ENCODE measurements around the gene RIMBP2. TPM values are rescaled to one million over a fixed set of nuclear protein-coding genes. Genes with fewer than 3 reads are reported as not detected.

RIMBP2 gene
- total and polyA plus RNA-seq, 9 of the 15 experiments (the other 6 are each of a cell fraction or from before 2014, with no cell fraction given), result not detected

- no peaks in the 10 kb centered on the region for H3K36me3 ChIP-seq (ENCODE audit: control insufficient read depth, insufficient read depth, low read length)
- WGBS (ENCODE audit: insufficient coverage, low coverage, missing lambda C conversion rate), result 2% methylated on average over 5 of the region's 5 CpGs
- no TSS peak for BruUV-seq (replicated peaks)
- ATAC-seq (no peak), FAIRE-seq (no peak), DNase-seq (ENCODE audit: extremely low read depth in 1 of 4, low spot score in 3 of 4) (no peak)
- ChIA-PET POLR2A (no interaction called here), CTCF (ENCODE audit: low intra/inter-chr PET ratio) (no interaction called here)
- no peak overlapping the region for H3K27ac ChIP-seq (ENCODE audit: extremely low read depth, low read depth, low read length)
- no peaks in the 10 kb centered on the region for H3K4me1 ChIP-seq (replicated peaks in 1 of 2; ENCODE audit: control insufficient read depth in 2 of 2, insufficient read depth in 2 of 2, low read length in 2 of 2)
- 0 out of 2 replicates have a peak, but pooled peaks have one; percentile 3 for TF ChIP-seq CREM (IDR thresholded peaks at IDR 0.05; ENCODE audit: low read depth)
- TF ChIP-seq IRF9 (tag; IDR thresholded peaks at IDR 0.05), result 0 out of 2 replicates have a peak, but pooled peaks have one; percentile 67
- TF ChIP-seq U2AF2 (optimal IDR thresholded peaks at IDR 0.05; ENCODE audit: low read depth, low read length), result no peak
- 0 out of 2 replicates have a peak, but pooled peaks have one; percentile 21 for TF ChIP-seq ATF7 (IDR thresholded peaks at IDR 0.05)
- TF ChIP-seq TSC22D4 (tag; IDR thresholded peaks at IDR 0.05), result peak; percentile 72; the same call in 1 of the 2 replicates
- no peak for TF ChIP-seq ZNF445 (CRISPR knock-in tag; IDR thresholded peaks at IDR 0.05; ENCODE audit: low read depth)
- no peak for TF ChIP-seq CLOCK (CRISPR knock-in tag; IDR thresholded peaks at IDR 0.05; ENCODE audit: borderline replicate concordance)
- no peak for TF ChIP-seq TCF7 (IDR thresholded peaks at IDR 0.05; ENCODE audit: borderline replicate concordance)
- TF ChIP-seq ATF1 (CRISPR knock-in tag; IDR thresholded peaks at IDR 0.05), result no peak
- TF ChIP-seq ATF1 (tag; IDR thresholded peaks at IDR 0.05), result peak; percentile 58; the same call in 1 of the 2 replicates
- TF ChIP-seq CEBPB (tag; IDR thresholded peaks at IDR 0.05), result peak; percentile 73
- TF ChIP-seq NCOA2 (IDR thresholded peaks at IDR 0.05; ENCODE audit: partially characterized antibody in 2 of 2), result no peak
- peak; percentile 94 for TF ChIP-seq ATF3 (IDR thresholded peaks at IDR 0.05)
- no peak for TF ChIP-seq ATF3 (CRISPR knock-in tag; conservative IDR thresholded peaks at IDR 0.05)
- peak; percentile 87 for TF ChIP-seq JUNB (CRISPR knock-in tag; conservative IDR thresholded peaks at IDR 0.05)
- TF ChIP-seq CEBPG (CRISPR knock-in tag; IDR thresholded peaks at IDR 0.05), result 0 out of 2 replicates have a peak, but pooled peaks have one; percentile 7
- TF ChIP-seq CEBPG (tag; conservative IDR thresholded peaks at IDR 0.05 in 1 of 2, IDR thresholded peaks at IDR 0.05 in 1 of 2), result peak; percentile 65 to 81; a peak in 3 of 4 replicates
- no peak for TF ChIP-seq NR0B1 (IDR thresholded peaks at IDR 0.05; ENCODE audit: partially characterized antibody)
- no peaks in the 10 kb centered on the region for H3K79me2 ChIP-seq (ENCODE audit: control insufficient read depth, insufficient read depth, low read length)
- no peak overlapping the region for H3K9ac ChIP-seq (ENCODE audit: insufficient read depth in 1 of 2, low read depth in 2 of 2, low read length in 2 of 2)
- no peak overlapping the region for H3K4me3 ChIP-seq
- H3K27me3 ChIP-seq (ENCODE audit: control insufficient read depth in 2 of 2, insufficient read depth in 2 of 2, low read length in 2 of 2), result peaks cover 0 to 3% of the 10 kb centered on the region in 2 experiments; a peak in 4 of 5 replicates
- intact Hi-C loops (cut with micrococcal nuclease), result no loop called here
- H4K20me1 ChIP-seq (replicated peaks; ENCODE audit: control insufficient read depth, insufficient read depth, low read length), result no peaks in the 10 kb centered on the region
- no peaks in the 10 kb centered on the region for H3K9me3 ChIP-seq (replicated peaks; ENCODE audit: control insufficient read depth, insufficient read depth, low read depth, low read length)
- in situ Hi-C loops (cut with MboI), result no loop called here
- no peaks in the 10 kb centered on the region for H3K9me1 ChIP-seq (ENCODE audit: control insufficient read depth, insufficient read depth, low read length)
- H2AFZ ChIP-seq (ENCODE audit: low read depth, low read length), result no peak overlapping the region
- no peak overlapping the region for H3K4me2 ChIP-seq (ENCODE audit: insufficient read depth, low read length)
Measured at GRCh38 chr12:130583317-130583716, 132.8 kb downstream of the RIMBP2 start.

All from K562 (cell line).